Tibial nerve (tissue), 4 donors: Measurements from ENCODE around the gene ZNF775. TPM values are rescaled to one million over a fixed set of nuclear protein-coding genes. Genes with fewer than 3 reads are reported as not detected.

Experiments used
- DNase-seq, 2 donors: peaks; one replicate each; pipeline ENCODE4 v3.0.0-alpha.2; 2019; ENCODE audit warnings: low spot score in 2 of 2
- H3K27ac ChIP-seq, 4 donors: fragments of 200-600 bp; sonication (generic) in 3 of 4; one replicate each; pipeline ENCODE4 v1.5.1; 2017 to 2019; ENCODE audit warnings: mild to moderate bottlenecking in 1 of 4
- H3K27me3 ChIP-seq, 2 donors: fragments of 200-600 bp; sonication (generic) in 1 of 2; one replicate each; pipeline versions ENCODE4 v1.5.1 to v1.6.0; 2017 to 2019
- H3K36me3 ChIP-seq, 3 donors: fragments of 200-600 bp; sonication (generic); one replicate each; pipeline ENCODE4 v1.5.1; 2018 to 2019
- H3K4me1 ChIP-seq, 4 donors: fragments of 200-600 bp; sonication (generic) in 3 of 4; one replicate each; pipeline ENCODE4 v1.5.1; 2017 to 2019
- H3K4me3 ChIP-seq, 4 donors: fragments of 200-600 bp; sonication (generic) in 3 of 4; one replicate each; pipeline ENCODE4 v1.5.1; 2017 to 2019; ENCODE audit warnings: mild to moderate bottlenecking in 1 of 4, moderate library complexity in 1 of 4
- H3K9me3 ChIP-seq, 4 donors: fragments of 200-600 bp; sonication (generic) in 3 of 4; one replicate each; pipeline ENCODE4 v1.5.1; 2017 to 2019
- CTCF ChIP-seq, 5 experiments: fragments of 200-600 bp in 3 of 5; fragments of 450-650 bp in 2 of 5; sonication (generic) in 3 of 5; IDR thresholded peaks; one replicate each; pipeline ENCODE4 v1.5.1; 2016 to 2019; ENCODE audit warnings: antibody characterized with exemption in 5 of 5, mild to moderate bottlenecking in 3 of 5, moderate library complexity in 2 of 5
- EP300 ChIP-seq, 2 donors: sonication (generic); formaldehyde crosslinking; IDR thresholded peaks; one replicate each; pipeline ENCODE4 v1.6.1; 2017; ENCODE audit warnings: antibody characterized with exemption in 2 of 2, mild to moderate bottlenecking in 1 of 2
- POLR2A ChIP-seq, 2 donors: fragments of 450-650 bp; IDR thresholded peaks; one replicate each; pipeline ENCODE4 v1.6.1; 2017; ENCODE audit warnings: antibody characterized with exemption in 2 of 2, mild to moderate bottlenecking in 2 of 2, moderate library complexity in 2 of 2
- WGBS, 2 donors: methylation state at CpG; one replicate each; pipeline ENCODE4 v1.1.5; 2018; 5-methylcytosine and 5-hydroxymethylcytosine counted together
- total RNA-seq, 4 donors: library from RNA; depleted of rRNA; stranded (reverse); fragments of >200 nt; gene quantifications; one replicate each; pipeline ENCODE4 v1.1.0, GENCODE V29; 2016

The ZNF775 gene
- total RNA-seq, 4 donors from 2014 or later, result 5.9 to 14.3 (median 11.6) TPM

DNA sequence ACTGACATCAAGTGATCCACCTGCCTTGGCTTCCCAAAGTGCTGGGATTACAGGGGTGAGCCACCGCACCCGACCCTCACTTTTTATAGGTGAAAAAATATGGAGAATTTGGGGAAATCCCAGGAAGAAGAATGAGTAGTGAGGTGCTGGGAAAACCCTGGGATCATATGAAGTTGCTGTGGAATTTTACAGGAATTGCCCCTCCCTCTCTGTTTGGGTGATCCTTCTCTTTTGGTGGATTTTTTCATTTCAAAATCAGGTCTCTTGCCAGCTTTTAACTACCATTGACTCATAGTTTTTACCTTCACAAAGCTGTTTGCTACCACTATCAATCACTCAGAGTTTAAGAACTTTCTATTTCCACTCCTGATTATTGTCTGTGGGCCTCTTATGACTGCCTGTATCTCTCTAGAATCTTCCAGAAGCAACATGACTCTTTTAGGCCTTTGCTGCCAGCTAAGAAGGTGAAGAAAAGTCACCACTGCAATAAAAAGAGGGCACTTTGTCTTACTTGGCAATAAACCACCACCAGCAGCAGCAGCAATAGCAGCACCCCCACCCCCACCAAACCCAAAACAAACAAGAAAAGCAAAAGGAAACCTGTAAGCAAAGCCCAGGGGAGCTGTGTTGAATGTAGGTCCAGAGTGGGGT is 67.3 kb downstream of the ZNF775 start:
- Histone ChIP-seq H3K27me3 (no peaks in the 10 kb centered on the region), H3K27ac (no peak overlapping the region), H3K4me3 (no peak overlapping the region), H3K9me3 (peaks cover 0 to 20% (median 3%) of the 10 kb centered on the region in 4 donors), H3K36me3 (no peaks in the 10 kb centered on the region), H3K4me1 (peaks cover 0 to 12% (median 10%) of the 10 kb centered on the region in 4 donors)
- no peak for DNase-seq
- WGBS, 2 donors, result 93 to 98% methylated on average over 2 of the region's 2 CpGs
- no peak for TF ChIP-seq POLR2A (IDR thresholded peaks at IDR 0.05)
- TF ChIP-seq EP300 (IDR thresholded peaks at IDR 0.05), result no peak
- no peak for TF ChIP-seq CTCF (IDR thresholded peaks at IDR 0.05)

Other genes starting within 250 kb of the ZNF775 start
- gene LRRC61, start 56.0 kb upstream of the ZNF775 start, total RNA-seq, result 10 to 100 TPM in 1 of 4 donors, 1 to 10 TPM in 3; 7.9 to 19.3 (median 9.6) TPM
- gene ACTR3C, start 55.8 kb upstream of the ZNF775 start, total RNA-seq, result 1 to 10 TPM in 1 of 4 donors, under 1 TPM in 3; 0.44 to 2.3 (median 0.94) TPM
- gene RARRES2, start 37.7 kb upstream of the ZNF775 start, total RNA-seq, result 100 to 1,000 TPM; 172 to 382 (median 375) TPM
- gene REPIN1, start 10.5 kb upstream of the ZNF775 start, total RNA-seq, result 10 to 100 TPM; 65.8 to 70.2 (median 68.3) TPM
- 10 to 100 TPM in 2 of 4 donors, 1 to 10 TPM in 2; 6.3 to 15.9 (median 10.4) TPM for gene GIMAP8, start 71.3 kb downstream of the ZNF775 start, total RNA-seq
- 10 to 100 TPM; 18.8 to 25.7 (median 23.6) TPM for gene GIMAP7, start 135.5 kb downstream of the ZNF775 start, total RNA-seq
- gene GIMAP4, start 188.1 kb downstream of the ZNF775 start, total RNA-seq, result 10 to 100 TPM; 19.5 to 44.1 (median 31.8) TPM